GM23248 (cell line): ENCODE data around the gene RAB37. TPM values are rescaled to one million over a fixed set of nuclear protein-coding genes. Genes with fewer than 3 reads are reported as not detected.

Experiments used
- DNase-seq: peaks from one replicate; pipeline ENCODE4 v3.0.0-alpha.2; 2015
- H2AFZ ChIP-seq: fragments of 200-600 bp; sonication (generic); 2 replicates; pipeline ENCODE4 v1.6.1; 2016; ENCODE audit warnings: antibody characterized with exemption
- H3F3A ChIP-seq: fragments of 200-600 bp; sonication (generic); 2 replicates; pipeline ENCODE4 v1.6.1; 2016; ENCODE audit warnings: mild to moderate bottlenecking, antibody characterized with exemption, mixed run types; ENCODE audit not compliant: insufficient read depth
- H3K27ac ChIP-seq: fragments of 200-600 bp; sonication (generic); 2 replicates; pipeline ENCODE4 v1.5.1; 2016; ENCODE audit warnings: mild to moderate bottlenecking
- H3K27me3 ChIP-seq: fragments of 200-600 bp; sonication (generic); replicated peaks from 2 replicates; pipeline ENCODE4 v1.6.1; 2016; ENCODE audit warnings: mild to moderate bottlenecking; ENCODE audit not compliant: insufficient read depth
- H3K36me3 ChIP-seq: fragments of 200-600 bp; sonication (generic); 2 replicates; pipeline ENCODE4 v1.6.1; 2016; ENCODE audit warnings: low read depth, mild to moderate bottlenecking
- H3K4me1 ChIP-seq: fragments of 200-600 bp; sonication (generic); 2 replicates; pipeline ENCODE4 v1.6.1; 2016; ENCODE audit warnings: mild to moderate bottlenecking; ENCODE audit not compliant: insufficient read depth
- H3K4me2 ChIP-seq: fragments of 200-600 bp; sonication (generic); one replicate; pipeline ENCODE4 v1.6.1; 2016; ENCODE audit warnings: mild to moderate bottlenecking; ENCODE audit not compliant: unreplicated experiment
- H3K4me3 ChIP-seq: fragments of 200-600 bp; sonication (generic); 2 replicates; pipeline ENCODE4 v1.5.1; 2016; ENCODE audit warnings: mild to moderate bottlenecking
- H3K79me2 ChIP-seq: fragments of 200-600 bp; sonication (generic); 2 replicates; pipeline ENCODE4 v1.6.1; 2016; ENCODE audit warnings: mild to moderate bottlenecking; ENCODE audit not compliant: insufficient read depth
- H3K9ac ChIP-seq: fragments of 200-600 bp; sonication (generic); 2 replicates; pipeline ENCODE4 v1.6.1; 2016; ENCODE audit warnings: mild to moderate bottlenecking
- H3K9me2 ChIP-seq: fragments of 200-600 bp; sonication (generic); 2 replicates; pipeline ENCODE4 v1.6.1; 2016; ENCODE audit warnings: mixed run types, mild to moderate bottlenecking, moderate library complexity; ENCODE audit not compliant: insufficient read depth
- H3K9me3 ChIP-seq: fragments of 200-600 bp; sonication (generic); one replicate; pipeline ENCODE4 v1.6.1; 2017; ENCODE audit warnings: low read depth
- H4K20me1 ChIP-seq: fragments of 200-600 bp; sonication (generic); 2 replicates; pipeline ENCODE4 v1.6.0; 2016; ENCODE audit not compliant: insufficient read depth
- EZH2 ChIP-seq: fragments of 200-600 bp; sonication (generic); IDR thresholded peaks from 2 replicates; pipeline ENCODE4 v1.6.1; 2018; ENCODE audit warnings: antibody characterized with exemption, mild to moderate bottlenecking; ENCODE audit not compliant: insufficient read depth, poor library complexity, severe bottlenecking
- EZH2phosphoT487 ChIP-seq: fragments of 200-600 bp; sonication (generic); IDR thresholded peaks from 2 replicates; pipeline ENCODE4 v1.6.1; 2018; ENCODE audit warnings: antibody characterized with exemption, moderate library complexity, mild to moderate bottlenecking, low read depth; ENCODE audit not compliant: insufficient read depth
- WGBS, 2 experiments: methylation state at CpG; one replicate each; pipeline ENCODE4 v1.1.6; 2015 to 2017; ENCODE audit warnings: low lambda C conversion rate in 2 of 2, low coverage in 1 of 2; ENCODE audit errors: missing lambda C conversion rate in 2 of 2; 5-methylcytosine and 5-hydroxymethylcytosine counted together
- in situ Hi-C: fragments of 300-500 bp; cut with MboI; formaldehyde crosslinking; loops from 2 replicates; pipeline ENCODE4 v1.15.0; 2020
- polyA plus RNA-seq: library from polyadenylated mRNA; unstranded; fragments of >200 nt; fragmentation: Nextera tagmentation; extraction: Ambion mirVana; gene quantifications from 2 replicates; pipeline ENCODE4 v1.2.1, GENCODE V29; 2016
- total RNA-seq: library from RNA; depleted of rRNA; stranded (reverse); fragments of >200 nt; shearing (Covaris generic); gene quantifications from 2 replicates; pipeline ENCODE4 v1.2.3, GENCODE V29; 2014

RAB37 gene
- total and polyA plus RNA-seq, 2 experiments from 2014 or later, result 0.11 TPM; not detected in 1

- peak overlapping the region; percentile 73 for H3K27ac ChIP-seq
- peak overlapping the region; percentile 48 for H3K9ac ChIP-seq
- peaks cover 18% of the 10 kb centered on the region for H3K4me1 ChIP-seq
- H4K20me1 ChIP-seq, result no peaks in the 10 kb centered on the region
- DNase-seq, result no peak
- H3K36me3 ChIP-seq, result 0 out of 2 replicates have a peak, but pooled peaks cover 3% of the 10 kb centered on the region
- H3K27me3 ChIP-seq, result no peaks in the 10 kb centered on the region
- 67 to 73% methylated on average over 7 of the region's 7 CpGs for WGBS, 2 experiments
- in situ Hi-C loops, result no loop called here
- no peak overlapping the region for H3K4me2 ChIP-seq
- peaks cover 7% of the 10 kb centered on the region for H3K79me2 ChIP-seq
- H3K9me3 ChIP-seq, result no peaks in the 10 kb centered on the region
- no peaks in the 10 kb centered on the region for H3K9me2 ChIP-seq
- no peak overlapping the region for H2AFZ ChIP-seq
- H3K4me3 ChIP-seq, result no peak overlapping the region
- peaks cover 20% of the 10 kb centered on the region for H3F3A ChIP-seq
- no peak for TF ChIP-seq EZH2phosphoT487
- no peak for TF ChIP-seq EZH2
Measured at GRCh38 chr17:74768763-74769114, 31.7 kb downstream of the RAB37 start.

- no peak overlapping the region for H3K27ac ChIP-seq
- in situ Hi-C loops, result no loop called here
- H3K9me2 ChIP-seq, result no peaks in the 10 kb centered on the region
- H3K9me3 ChIP-seq, result no peaks in the 10 kb centered on the region
- DNase-seq, result no peak
- H3K36me3 ChIP-seq, result 0 out of 2 replicates have a peak, but pooled peaks cover 3% of the 10 kb centered on the region
- H3K4me3 ChIP-seq, result no peak overlapping the region
- H4K20me1 ChIP-seq, result no peaks in the 10 kb centered on the region
- H3K9ac ChIP-seq, result no peak overlapping the region
- no peaks in the 10 kb centered on the region for H3K27me3 ChIP-seq
- peaks cover 22% of the 10 kb centered on the region for H3K4me1 ChIP-seq
- 55 to 56% methylated on average over 6 of the region's 6 CpGs for WGBS, 2 experiments
- H3F3A ChIP-seq, result peaks cover 26% of the 10 kb centered on the region
- no peak for TF ChIP-seq EZH2phosphoT487
- no peak for TF ChIP-seq EZH2
- peaks cover 12% of the 10 kb centered on the region for H3K79me2 ChIP-seq
- H3K4me2 ChIP-seq, result no peak overlapping the region
- no peak overlapping the region for H2AFZ ChIP-seq
Measured at GRCh38 chr17:74769266-74769855, 32.3 kb downstream of the RAB37 start.

GRCh38 chr17:74769856-74770497 lies 32.9 kb downstream of the RAB37 start:
- H3K36me3 ChIP-seq, result 0 out of 2 replicates have a peak, but pooled peaks cover 3% of the 10 kb centered on the region
- no peak overlapping the region for H3K4me3 ChIP-seq
- no peak overlapping the region for H3K9ac ChIP-seq
- no peak for DNase-seq
- no peaks in the 10 kb centered on the region for H3K27me3 ChIP-seq
- H3K79me2 ChIP-seq, result peaks cover 18% of the 10 kb centered on the region
- peaks cover 26% of the 10 kb centered on the region for H3F3A ChIP-seq
- no peaks in the 10 kb centered on the region for H3K9me2 ChIP-seq
- H3K4me1 ChIP-seq, result peaks cover 28% of the 10 kb centered on the region
- H3K27ac ChIP-seq, result no peak overlapping the region
- no peaks in the 10 kb centered on the region for H3K9me3 ChIP-seq
- H2AFZ ChIP-seq, result no peak overlapping the region
- in situ Hi-C loops, result no loop called here
- TF ChIP-seq EZH2phosphoT487 (no peak), EZH2 (no peak)
- WGBS, 2 experiments, result 73 to 77% methylated on average over 5 of the region's 5 CpGs
- H4K20me1 ChIP-seq, result no peaks in the 10 kb centered on the region
- H3K4me2 ChIP-seq, result no peak overlapping the region

- in situ Hi-C loops, result no loop called here
Measured at GRCh38 chr17:74770498-74771318, 33.7 kb downstream of the RAB37 start.

More at GRCh38 chr17:74770498-74771318, 33.7 kb downstream of the RAB37 start:
- Histone ChIP-seq H3K9me2 (no peaks in the 10 kb centered on the region), H3K4me1 (peaks cover 32% of the 10 kb centered on the region), H3K27ac (no peak overlapping the region), H4K20me1 (no peaks in the 10 kb centered on the region), H3K4me3 (no peak overlapping the region), H3F3A (peaks cover 26% of the 10 kb centered on the region), H3K9ac (no peak overlapping the region), H3K36me3 (0 out of 2 replicates have a peak, but pooled peaks cover 3% of the 10 kb centered on the region), H2AFZ (no peak overlapping the region), H3K4me2 (no peak overlapping the region), H3K9me3 (no peaks in the 10 kb centered on the region), H3K27me3 (no peaks in the 10 kb centered on the region), H3K79me2 (peaks cover 26% of the 10 kb centered on the region)
- WGBS, 2 experiments, result 67 to 71% methylated on average over 14 to 16 of the region's 16 CpGs
- peak; percentile 58 for DNase-seq
- TF ChIP-seq EZH2phosphoT487 (no peak), EZH2 (no peak)
